ENCODE measurements around the gene ABAT. TPM values are rescaled to one million over a fixed set of nuclear protein-coding genes. Genes with fewer than 3 reads are reported as not detected.

The ABAT gene
- total RNA-seq (10 to 100 TPM in 3 of 5 donors, 1 to 10 TPM in 2; 8.3 to 16.1 (median 11.7) TPM), total RNA-seq (7.6 to 42.2 (median 20.5) reads per million in 29 experiments)
- total RNA-seq (2013) = 7.1 TPM

DNA sequence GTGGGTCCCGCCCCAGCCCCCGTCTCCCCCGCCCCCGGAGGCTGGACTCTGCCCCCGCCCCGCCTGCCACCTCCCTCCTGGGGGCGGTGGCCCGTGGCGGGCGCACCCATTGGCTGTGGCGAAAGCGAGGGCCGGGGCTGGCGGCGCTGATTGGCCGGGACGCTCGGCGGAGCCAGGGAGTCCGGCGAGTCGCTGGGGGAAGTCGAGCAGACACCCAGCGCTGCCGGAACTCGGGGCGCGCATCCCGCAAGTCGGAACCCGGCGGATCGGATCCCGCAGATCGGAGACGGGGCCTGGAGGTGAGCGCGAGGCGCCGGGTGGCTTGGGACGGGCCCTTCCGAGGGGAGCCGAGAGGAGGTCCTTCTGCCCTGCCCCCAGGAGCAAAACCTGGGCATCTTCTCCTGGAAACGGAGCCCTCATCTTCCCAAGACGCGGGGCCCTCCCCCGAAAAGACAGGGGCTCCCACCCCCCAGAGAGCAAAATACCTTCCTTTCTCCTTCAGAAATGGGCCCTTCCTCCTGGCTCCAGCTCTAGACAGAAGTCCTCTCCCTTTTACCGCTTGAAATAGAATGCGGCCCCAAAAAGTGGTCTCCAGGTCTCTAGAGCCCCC lies at the start of gene ABAT:
TSS of gene ABAT (plus strand) at position 205 of the 610 bp plus-strand sequence. CDS start 61,123 bp downstream, outside the sequence.
- POLR2A ChIA-PET = no interaction called here
- CTCF ChIA-PET = no interaction called here

DNA sequence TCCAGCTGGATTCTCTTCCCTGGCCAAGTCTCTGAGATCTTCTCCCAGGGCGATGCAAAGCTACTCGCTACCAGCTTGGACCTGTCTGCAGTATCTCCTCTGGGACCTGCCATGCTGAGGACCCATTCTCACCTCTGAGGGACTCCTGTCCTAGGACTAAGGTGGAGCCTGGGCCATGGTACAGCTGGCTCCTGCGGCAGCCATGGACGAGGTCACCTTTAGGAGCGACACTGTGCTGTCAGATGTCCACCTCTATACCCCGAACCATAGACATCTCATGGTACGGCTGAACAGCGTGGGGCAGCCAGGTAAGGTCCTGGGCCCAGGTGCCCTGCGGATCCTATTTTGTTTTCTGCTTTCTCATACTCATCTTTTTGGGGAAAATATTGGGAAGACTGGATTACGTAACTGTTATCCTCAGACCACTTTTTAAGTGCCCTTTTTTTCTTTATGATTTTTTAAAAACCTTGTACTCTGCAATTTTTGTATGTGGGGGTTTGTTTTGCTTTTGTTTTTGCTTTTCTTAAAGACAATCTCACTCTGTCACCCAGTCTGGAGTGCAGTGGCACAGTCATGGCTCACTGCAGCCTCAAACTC lies 48.8 kb upstream of the ABAT start:
- ATAC-seq (replicated peaks in 1 of 4) = no peak
- ChIA-PET POLR2A (interaction anchor here in 1 of 2 donors (0.7 kb wide), 1 partner anchor 50 kb away, joined by 3 read pairs; no protein-coding TSS in a partner anchor), CTCF (no interaction called here)
- Histone ChIP-seq H3K27me3 (replicated peaks in 1 of 2; ENCODE audit: control insufficient read depth in 2 of 2, extremely low read depth in 1 of 2, insufficient read depth in 2 of 2, low read length in 1 of 2) (no peaks in the 10 kb centered on the region), H3K27ac (ENCODE audit: low read length) (no peak overlapping the region), H3K36me3 (ENCODE audit: control insufficient read depth in 2 of 2, extremely low read depth in 1 of 2, insufficient read depth in 1 of 2, low read length in 1 of 2) (peaks cover 21 to 54% of the 10 kb centered on the region in 2 donors), H3K4me3 (ENCODE audit: control insufficient read depth in 1 of 2, extremely low read depth in 1 of 2, low read length in 1 of 2) (no peak overlapping the region), H3K9me3 (no peaks in the 10 kb centered on the region), H3K4me1 (ENCODE audit: control insufficient read depth in 1 of 2, extremely low read depth in 1 of 2, insufficient read depth in 2 of 2, low read length in 2 of 2) (peaks cover 9 to 10% of the 10 kb centered on the region in 2 experiments)
- Mint-ChIP-seq H3K4me3 (no peak overlapping the region), H3K27ac (no peak overlapping the region), H3K4me1 (peaks cover 25 to 40% (median 34%) of the 10 kb centered on the region in 3 donors), H3K36me3 (peaks cover 27% of the 10 kb centered on the region), H3K9me3 (no peaks in the 10 kb centered on the region), H3K27me3 (no peaks in the 10 kb centered on the region)
- WGBS (ENCODE audit: insufficient coverage) = 97% methylated on average over 5 of the region's 10 CpGs
- no peak for DNase-seq

More for the DNA sequence above, at the start of gene ABAT:
- Mint-ChIP-seq H3K9me3 (peaks cover 0 to 1% (median under 1%) of the 10 kb centered on the region in 3 donors), H3K4me3 (peak within 1 kb of the TSS; percentile 83 to 92 (median 85)), H3K4me1 (peaks cover 19 to 23% (median 20%) of the 10 kb centered on the region in 3 donors), H3K27ac (peak within 1 kb of the TSS; percentile 82 to 87), H3K27me3 (no peaks in the 10 kb centered on the region), H3K36me3 (peaks cover 12% of the 10 kb centered on the region)
- peak; percentile 78 to 91 (median 85) for DNase-seq
- Histone ChIP-seq H3K27me3 (replicated peaks in 1 of 2; ENCODE audit: control insufficient read depth in 2 of 2, extremely low read depth in 1 of 2, insufficient read depth in 2 of 2, low read length in 1 of 2) (peaks cover 0 to 3% of the 10 kb centered on the region in 2 experiments), H3K9me3 (no peaks in the 10 kb centered on the region), H3K4me3 (ENCODE audit: control insufficient read depth in 1 of 2, extremely low read depth in 1 of 2, low read length in 1 of 2) (peak within 1 kb of the TSS; percentile 88 to 89), H3K4me1 (ENCODE audit: control insufficient read depth in 1 of 2, extremely low read depth in 1 of 2, insufficient read depth in 2 of 2, low read length in 2 of 2) (peaks cover 12 to 24% of the 10 kb centered on the region in 2 experiments), H3K27ac (ENCODE audit: low read length) (peak within 1 kb of the TSS; percentile 54), H3K36me3 (ENCODE audit: control insufficient read depth in 2 of 2, extremely low read depth in 1 of 2, insufficient read depth in 1 of 2, low read length in 1 of 2) (no peaks in the 10 kb centered on the region)
- peak; percentile 98 to 99 (median 98) for ATAC-seq (replicated peaks in 1 of 4)
- WGBS (ENCODE audit: insufficient coverage) = 0% methylated on average over 36 of the region's 49 CpGs

DNA sequence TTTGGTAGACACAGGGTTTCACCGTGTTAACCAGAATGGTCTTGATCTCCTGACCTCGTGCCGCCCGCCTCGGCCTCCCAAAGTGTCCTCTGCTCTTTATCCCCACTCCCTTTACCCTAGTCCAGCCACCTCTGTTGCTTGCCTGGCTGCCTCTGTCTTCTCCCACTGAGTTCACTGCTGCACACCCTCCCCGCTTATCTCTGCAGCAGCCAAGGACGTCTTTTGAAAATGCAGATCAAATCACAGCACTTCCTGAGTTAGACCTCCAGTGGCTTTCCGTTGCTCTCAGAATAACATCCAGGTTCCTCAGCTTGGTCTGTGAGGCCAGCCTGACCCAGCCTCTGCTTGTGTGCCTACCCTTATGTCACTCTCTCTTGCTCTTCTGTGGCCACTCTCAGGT lies 47.5 kb upstream of the ABAT start:
- H3K4me3 Mint-ChIP-seq = no peak overlapping the region
- DNase-seq = no peak
- CTCF ChIA-PET = interaction anchor here in 1 of 2 donors (0.7 kb wide), 1 partner anchor 53 kb away, joined by 6 read pairs; no protein-coding TSS in a partner anchor
- H3K4me1 ChIP-seq (ENCODE audit: control insufficient read depth in 1 of 2, extremely low read depth in 1 of 2, insufficient read depth in 2 of 2, low read length in 2 of 2) = peaks cover 5 to 10% of the 10 kb centered on the region in 2 experiments
- no peak overlapping the region for H3K27ac ChIP-seq (ENCODE audit: low read length)
- H3K4me3 ChIP-seq (ENCODE audit: control insufficient read depth in 1 of 2, extremely low read depth in 1 of 2, low read length in 1 of 2) = no peak overlapping the region
- ATAC-seq (replicated peaks in 1 of 4) = no peak
- 86% methylated on average over 3 of the region's 8 CpGs for WGBS (ENCODE audit: insufficient coverage)
- no peaks in the 10 kb centered on the region for H3K9me3 ChIP-seq
- no peaks in the 10 kb centered on the region for H3K9me3 Mint-ChIP-seq
- POLR2A ChIA-PET = interaction anchor here in 1 of 2 donors (0.6 to 0.7 kb wide), 2 partner anchors 242 to 722 kb away, joined by 6 read pairs; partner anchors contain the start of gene CARHSP1
- no peaks in the 10 kb centered on the region for H3K27me3 ChIP-seq (replicated peaks in 1 of 2; ENCODE audit: control insufficient read depth in 2 of 2, extremely low read depth in 1 of 2, insufficient read depth in 2 of 2, low read length in 1 of 2)
- H3K4me1 Mint-ChIP-seq = peaks cover 23 to 38% (median 32%) of the 10 kb centered on the region in 3 donors
- H3K27me3 Mint-ChIP-seq = no peaks in the 10 kb centered on the region
- no peak overlapping the region for H3K27ac Mint-ChIP-seq
- peaks cover 25 to 67% of the 10 kb centered on the region in 2 donors for H3K36me3 ChIP-seq (ENCODE audit: control insufficient read depth in 2 of 2, extremely low read depth in 1 of 2, insufficient read depth in 1 of 2, low read length in 1 of 2)
- peaks cover 37% of the 10 kb centered on the region for H3K36me3 Mint-ChIP-seq

- DNase-seq (no peak), ATAC-seq (replicated peaks in 1 of 4) (no peak)
- Histone ChIP-seq H3K4me1 (ENCODE audit: control insufficient read depth in 1 of 2, extremely low read depth in 1 of 2, insufficient read depth in 2 of 2, low read length in 2 of 2) (peaks cover 0 to 7% of the 10 kb centered on the region in 2 experiments), H3K9me3 (no peaks in the 10 kb centered on the region), H3K27me3 (replicated peaks in 1 of 2; ENCODE audit: control insufficient read depth in 2 of 2, extremely low read depth in 1 of 2, insufficient read depth in 2 of 2, low read length in 1 of 2) (no peaks in the 10 kb centered on the region), H3K27ac (ENCODE audit: low read length) (no peak overlapping the region), H3K4me3 (ENCODE audit: control insufficient read depth in 1 of 2, extremely low read depth in 1 of 2, low read length in 1 of 2) (no peak overlapping the region), H3K36me3 (ENCODE audit: control insufficient read depth in 2 of 2, extremely low read depth in 1 of 2, insufficient read depth in 1 of 2, low read length in 1 of 2) (peaks cover 30 to 72% of the 10 kb centered on the region in 2 donors)
- Mint-ChIP-seq H3K27ac (no peak overlapping the region), H3K4me1 (peaks cover 18 to 33% (median 27%) of the 10 kb centered on the region in 3 donors), H3K9me3 (no peaks in the 10 kb centered on the region), H3K36me3 (peaks cover 41% of the 10 kb centered on the region), H3K27me3 (no peaks in the 10 kb centered on the region), H3K4me3 (no peak overlapping the region)
- ChIA-PET CTCF (no interaction called here), POLR2A (no interaction called here)
- WGBS (ENCODE audit: insufficient coverage) = 95% methylated on average over 2 of the region's 4 CpGs
Measured at GRCh38 chr16:8627456-8627855, 47.0 kb upstream of the ABAT start.

DNA sequence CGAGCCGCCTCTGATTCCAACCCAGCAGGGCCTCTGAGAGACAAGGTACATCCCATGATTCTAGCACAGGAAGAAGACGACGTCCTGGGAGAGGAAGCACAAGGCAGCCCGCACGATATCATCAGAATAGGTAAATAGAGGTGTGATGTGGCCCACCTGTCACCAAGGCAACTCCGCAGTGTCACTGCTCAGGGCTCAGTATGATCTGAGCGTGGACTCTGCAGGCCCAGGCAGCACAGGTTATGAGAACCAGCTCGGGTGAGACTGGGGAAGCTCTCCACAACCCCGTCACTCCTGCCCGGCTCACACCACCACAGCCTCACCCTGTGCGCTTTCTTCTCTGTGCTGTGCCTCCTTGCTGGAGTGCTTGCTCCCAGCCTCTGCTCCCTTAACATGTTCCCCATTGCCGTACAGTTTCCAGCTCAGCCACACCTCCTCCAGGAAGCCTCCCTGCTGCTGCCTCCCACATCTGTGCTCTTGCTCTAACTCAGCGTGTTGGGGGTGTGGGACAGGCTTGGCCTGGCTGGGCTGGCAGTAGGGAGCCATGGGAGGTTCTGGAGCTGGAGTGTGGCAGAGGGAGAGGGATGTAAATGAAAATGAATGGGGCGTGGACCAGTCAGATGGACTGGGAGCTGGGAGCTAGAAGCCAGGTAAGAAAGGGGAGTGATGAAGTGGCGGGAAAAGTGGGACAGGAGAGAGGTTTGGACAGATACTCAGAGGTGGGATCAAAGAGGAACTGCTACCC lies 45.3 kb upstream of the ABAT start:
- WGBS (ENCODE audit: insufficient coverage) = 98% methylated on average over 14 of the region's 16 CpGs
- Histone ChIP-seq H3K4me1 (ENCODE audit: control insufficient read depth in 1 of 2, extremely low read depth in 1 of 2, insufficient read depth in 2 of 2, low read length in 2 of 2) (no peaks in the 10 kb centered on the region), H3K9me3 (no peaks in the 10 kb centered on the region), H3K27me3 (replicated peaks in 1 of 2; ENCODE audit: control insufficient read depth in 2 of 2, extremely low read depth in 1 of 2, insufficient read depth in 2 of 2, low read length in 1 of 2) (no peaks in the 10 kb centered on the region), H3K36me3 (ENCODE audit: control insufficient read depth in 2 of 2, extremely low read depth in 1 of 2, insufficient read depth in 1 of 2, low read length in 1 of 2) (peaks cover 38 to 80% of the 10 kb centered on the region in 2 donors), H3K27ac (ENCODE audit: low read length) (no peak overlapping the region), H3K4me3 (ENCODE audit: control insufficient read depth in 1 of 2, extremely low read depth in 1 of 2, low read length in 1 of 2) (no peak overlapping the region)
- Mint-ChIP-seq H3K9me3 (no peaks in the 10 kb centered on the region), H3K27ac (no peak overlapping the region), H3K4me3 (no peak overlapping the region), H3K36me3 (peaks cover 55% of the 10 kb centered on the region), H3K4me1 (peaks cover 12 to 19% (median 16%) of the 10 kb centered on the region in 3 donors), H3K27me3 (no peaks in the 10 kb centered on the region)
- ChIA-PET CTCF (no interaction called here), POLR2A (no interaction called here)
- DNase-seq = no peak
- ATAC-seq (replicated peaks in 1 of 4) = no peak

DNA sequence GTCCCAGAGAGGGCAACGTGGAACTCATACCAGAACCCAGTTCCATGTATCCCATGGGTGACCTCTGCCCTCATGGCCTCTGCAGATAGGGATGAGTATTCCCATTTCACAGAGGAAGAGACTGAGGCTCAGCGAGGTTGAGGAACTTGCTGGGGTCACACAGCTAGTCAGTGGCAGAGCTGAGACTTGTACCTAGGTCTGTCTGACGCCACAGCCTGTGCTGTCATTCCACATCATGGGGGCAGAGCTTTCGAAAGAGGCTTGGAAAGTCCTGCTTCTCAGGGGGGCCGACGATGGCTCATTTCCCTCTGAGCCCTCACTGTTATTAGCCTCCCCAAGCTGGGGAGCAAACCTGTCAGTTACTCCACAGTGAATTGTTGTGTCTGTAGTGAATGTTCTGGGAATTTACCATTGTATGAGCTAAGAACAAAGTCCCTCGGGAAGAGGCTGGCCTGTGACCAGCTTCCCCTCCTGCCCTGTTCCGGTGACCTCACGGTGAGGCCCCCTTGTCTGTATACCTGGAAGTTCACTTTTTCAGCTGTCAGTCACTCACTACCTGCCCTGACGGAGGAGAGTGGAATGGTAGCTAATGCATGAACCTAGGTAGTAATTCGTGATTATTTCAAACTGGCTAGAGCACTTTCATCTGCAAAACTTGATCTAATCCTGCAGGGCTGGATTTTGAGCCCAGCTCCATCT lies 44.0 kb upstream of the ABAT start:
- H3K4me1 Mint-ChIP-seq = peaks cover 5 to 9% (median 7%) of the 10 kb centered on the region in 3 donors
- ChIA-PET CTCF (interaction anchor here in 1 of 2 donors (0.6 kb wide), 1 partner anchor 280 kb away, joined by 3 read pairs; no protein-coding TSS in a partner anchor), POLR2A (no interaction called here)
- Histone ChIP-seq H3K4me1 (ENCODE audit: control insufficient read depth in 1 of 2, extremely low read depth in 1 of 2, insufficient read depth in 2 of 2, low read length in 2 of 2) (no peaks in the 10 kb centered on the region), H3K36me3 (ENCODE audit: control insufficient read depth in 2 of 2, extremely low read depth in 1 of 2, insufficient read depth in 1 of 2, low read length in 1 of 2) (peaks cover 38 to 83% of the 10 kb centered on the region in 2 donors), H3K27me3 (replicated peaks in 1 of 2; ENCODE audit: control insufficient read depth in 2 of 2, extremely low read depth in 1 of 2, insufficient read depth in 2 of 2, low read length in 1 of 2) (no peaks in the 10 kb centered on the region), H3K4me3 (ENCODE audit: control insufficient read depth in 1 of 2, extremely low read depth in 1 of 2, low read length in 1 of 2) (no peak overlapping the region), H3K27ac (ENCODE audit: low read length) (no peak overlapping the region), H3K9me3 (no peaks in the 10 kb centered on the region)
- H3K4me3 Mint-ChIP-seq = no peak overlapping the region
- DNase-seq (no peak), ATAC-seq (replicated peaks in 1 of 4) (no peak)
- H3K27ac Mint-ChIP-seq = no peak overlapping the region
- peaks cover 62% of the 10 kb centered on the region for H3K36me3 Mint-ChIP-seq
- WGBS (ENCODE audit: insufficient coverage) = 97% methylated on average over 3 of the region's 11 CpGs
- H3K9me3 Mint-ChIP-seq = no peaks in the 10 kb centered on the region
- H3K27me3 Mint-ChIP-seq = no peaks in the 10 kb centered on the region

All from T-cell (primary cell).